Heart left ventricle (tissue), 13 donors: ENCODE measurements around the gene OLIG1.

Source experiments
- POLR2A ChIP-seq, 2 donors: fragments of 450-650 bp; IDR thresholded peaks; one replicate each; pipeline ENCODE4 v1.6.1; 2017; ENCODE audit warnings: antibody characterized with exemption in 2 of 2, mild to moderate bottlenecking in 2 of 2, moderate library complexity in 2 of 2
- TF ChIP-seq, protein P1 (sequence below), 12 donors: fragments of 200-600 bp; sonication (generic) in 4 of 12; IDR thresholded peaks; one replicate each; pipeline versions ENCODE4 v1.5.0 to v1.8.0; 2018 to 2022; ENCODE audit warnings: antibody characterized with exemption in 12 of 12, mild to moderate bottlenecking in 5 of 12
- donor health status: ischemic (EF 13 %, LVEDD 7.1; RV severe dilation, severe dysfunction).
- donor health status: DM: no; HTN: yes; CAD: no.
- donor health status: DM: no; HTN: no; CAD: no.
- donor health status: ischemic (EF 25% LVEDD 6.9; RV normal size, moderate dysfunction).
- donor health status: ischemic (EF 25% LVEDD 5.7; RV mildly dilated, moderate dysfunction).
- donor health status: ischemic (EF 35%, LVEDD 5.7; RV mildly dilated, moderate dysfunction).
- donor health status: nonischemic (EF 11% LVEDD 7.7; RV severe dilation, severe dysfunction).
- donor health status: DM: yes; HTN: yes; CAD: no.
- donor health status: PGD.
- donor health status: ischemic (EF 29% LVEDD 5.4; RV normal size, mild dysfunction).
- donor health status: nonischemic (EF 23%, LVEDD 6.1; RV moderate dilation, normal function).

GRCh38 chr21:33096426-33096825, 26.5 kb downstream of the OLIG1 start:
- TF ChIP-seq, protein P1, sequence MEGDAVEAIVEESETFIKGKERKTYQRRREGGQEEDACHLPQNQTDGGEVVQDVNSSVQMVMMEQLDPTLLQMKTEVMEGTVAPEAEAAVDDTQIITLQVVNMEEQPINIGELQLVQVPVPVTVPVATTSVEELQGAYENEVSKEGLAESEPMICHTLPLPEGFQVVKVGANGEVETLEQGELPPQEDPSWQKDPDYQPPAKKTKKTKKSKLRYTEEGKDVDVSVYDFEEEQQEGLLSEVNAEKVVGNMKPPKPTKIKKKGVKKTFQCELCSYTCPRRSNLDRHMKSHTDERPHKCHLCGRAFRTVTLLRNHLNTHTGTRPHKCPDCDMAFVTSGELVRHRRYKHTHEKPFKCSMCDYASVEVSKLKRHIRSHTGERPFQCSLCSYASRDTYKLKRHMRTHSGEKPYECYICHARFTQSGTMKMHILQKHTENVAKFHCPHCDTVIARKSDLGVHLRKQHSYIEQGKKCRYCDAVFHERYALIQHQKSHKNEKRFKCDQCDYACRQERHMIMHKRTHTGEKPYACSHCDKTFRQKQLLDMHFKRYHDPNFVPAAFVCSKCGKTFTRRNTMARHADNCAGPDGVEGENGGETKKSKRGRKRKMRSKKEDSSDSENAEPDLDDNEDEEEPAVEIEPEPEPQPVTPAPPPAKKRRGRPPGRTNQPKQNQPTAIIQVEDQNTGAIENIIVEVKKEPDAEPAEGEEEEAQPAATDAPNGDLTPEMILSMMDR (IDR thresholded peaks at IDR 0.05), result no peak
- no peak for TF ChIP-seq POLR2A (IDR thresholded peaks at IDR 0.05)
